IPS-18c (cell line): ENCODE measurements around the gene KLF8.

ENCODE experiments used
- H3K4me3 ChIP-seq: 2 replicates; pipeline ENCODE4 v1.7.0; 2013; ENCODE audit warnings: low read depth, mild to moderate bottlenecking, low read length, moderate library complexity; ENCODE audit not compliant: insufficient read depth
- H3K9me3 ChIP-seq: one replicate; pipeline ENCODE4 v1.6.1; 2013; ENCODE audit warnings: mild to moderate bottlenecking, low read length, moderate library complexity; ENCODE audit not compliant: control insufficient read depth, insufficient read depth

Gene KLF8

GRCh38 chrX:56281789-56282188 is 49.6 kb downstream of the KLF8 start:
- H3K4me3 ChIP-seq = no peak overlapping the region
- peaks cover 7% of the 10 kb centered on the region for H3K9me3 ChIP-seq

GRCh38 chrX:56284269-56284668 is 52.1 kb downstream of the KLF8 start:
- peaks cover 11% of the 10 kb centered on the region for H3K9me3 ChIP-seq

GRCh38 chrX:56288608-56289007 is 56.5 kb downstream of the KLF8 start:
- Histone ChIP-seq H3K9me3 (peaks cover 9% of the 10 kb centered on the region), H3K4me3 (no peak overlapping the region)

More at GRCh38 chrX:56284269-56284668, 52.1 kb downstream of the KLF8 start:
- H3K4me3 ChIP-seq = no peak overlapping the region

GRCh38 chrX:56289449-56289848 is 57.3 kb downstream of the KLF8 start:
- Histone ChIP-seq H3K4me3 (no peak overlapping the region), H3K9me3 (peaks cover 9% of the 10 kb centered on the region)

- Histone ChIP-seq H3K9me3 (no peaks in the 10 kb centered on the region), H3K4me3 (no peak overlapping the region)
These were observed 76.6 kb downstream of the KLF8 start for GRCh38 chrX:56308726-56309125.

- Histone ChIP-seq H3K4me3 (no peak overlapping the region), H3K9me3 (no peaks in the 10 kb centered on the region)
These were observed 77.7 kb downstream of the KLF8 start for GRCh38 chrX:56309881-56310280.

- H3K9me3 ChIP-seq = no peaks in the 10 kb centered on the region
- no peak overlapping the region for H3K4me3 ChIP-seq
These were observed 78.4 kb downstream of the KLF8 start for GRCh38 chrX:56310581-56310980.

GRCh38 chrX:56313308-56313707 is 81.2 kb downstream of the KLF8 start:
- H3K4me3 ChIP-seq = no peak overlapping the region
- H3K9me3 ChIP-seq = peaks cover under 1% of the 10 kb centered on the region

GRCh38 chrX:56314334-56314733 is 82.2 kb downstream of the KLF8 start:
- Histone ChIP-seq H3K4me3 (no peak overlapping the region), H3K9me3 (peaks cover 5% of the 10 kb centered on the region)

- no peak overlapping the region for H3K4me3 ChIP-seq
- peaks cover 12% of the 10 kb centered on the region for H3K9me3 ChIP-seq
These were observed 85.9 kb downstream of the KLF8 start for GRCh38 chrX:56318076-56318475.

- H3K4me3 ChIP-seq = peak overlapping the region; percentile 24; the same call in 1 of the 2 replicates
- H3K9me3 ChIP-seq = peaks cover 12% of the 10 kb centered on the region
These were observed 87.0 kb downstream of the KLF8 start for GRCh38 chrX:56319165-56319564.
